T47D (cell line): Measurements from ENCODE around the gene USO1.
"Not testable (repeated sequence)": the region's sequence is repeated elsewhere in the genome, so short reads cannot be mapped to it uniquely, and the experiment has no call there.

Experiments used
- DNase-seq, 2 experiments: peaks; one replicate each; pipeline versions ENCODE4 v3.0.0 to v3.0.0-alpha.2; 2011 to 2012; ENCODE audit warnings: low read depth in 1 of 2, low spot score in 1 of 2
- JUND ChIP-seq: IDR thresholded peaks from 2 replicates; pipeline ENCODE4 v1.6.1; 2012; ENCODE audit warnings: low read depth
- in situ Hi-C: cut with HindIII; loops from 2 replicates; pipeline ENCODE4 v1.10.0; 2016; ENCODE audit warnings: low sequenced_read_pairs, low pct_unique_long_range_greater_than_20kb

The USO1 gene

GRCh38 chr4:75724066-75724866 lies at the start of gene USO1:
Gene USO1 (plus strand): TSS chr4:75724577. CDS start chr4:75724820, 243 bp downstream.
- in situ Hi-C loops = no loop called here
- peak; percentile 54 to 97 for DNase-seq
- TF ChIP-seq JUND = no peak

- no peak for TF ChIP-seq JUND
- no peak for DNase-seq
- in situ Hi-C loops = no loop called here
These were observed 49.3 kb upstream of the USO1 start for GRCh38 chr4:75675004-75675531.

- DNase-seq = no peak
- TF ChIP-seq JUND = no peak
- in situ Hi-C loops = no loop called here
These were observed 45.9 kb upstream of the USO1 start for GRCh38 chr4:75678473-75678872.

- in situ Hi-C loops = no loop called here
- no peak for DNase-seq
These were observed 45.4 kb upstream of the USO1 start for GRCh38 chr4:75678965-75679364.

GRCh38 chr4:75679876-75680575 lies 44.4 kb upstream of the USO1 start:
- TF ChIP-seq JUND = no peak
- in situ Hi-C loops = no loop called here
- no peak for DNase-seq

More at GRCh38 chr4:75678965-75679364, 45.4 kb upstream of the USO1 start:
- TF ChIP-seq JUND = no peak

- TF ChIP-seq JUND = no peak
- no peak for DNase-seq
- in situ Hi-C loops = no loop called here
These were observed 40.8 kb upstream of the USO1 start for GRCh38 chr4:75683482-75684155.

- no peak for TF ChIP-seq JUND
- in situ Hi-C loops = no loop called here
- no peak for DNase-seq
These were observed 38.7 kb upstream of the USO1 start for GRCh38 chr4:75685546-75686189.

GRCh38 chr4:75686346-75686745 lies 38.0 kb upstream of the USO1 start:
- in situ Hi-C loops = no loop called here
- TF ChIP-seq JUND = no peak

GRCh38 chr4:75687125-75687524 lies 37.3 kb upstream of the USO1 start:
- DNase-seq, in situ Hi-C loops: not testable (repeated sequence)

More at GRCh38 chr4:75686346-75686745, 38.0 kb upstream of the USO1 start:
- DNase-seq = no peak

GRCh38 chr4:75692066-75692465 lies 32.3 kb upstream of the USO1 start:
- DNase-seq, in situ Hi-C loops: not testable (repeated sequence)

- DNase-seq = no peak
- TF ChIP-seq JUND = no peak
- in situ Hi-C loops = no loop called here
These were observed 28.3 kb upstream of the USO1 start for GRCh38 chr4:75696071-75696470.

- DNase-seq = no peak
- no peak for TF ChIP-seq JUND
- in situ Hi-C loops = no loop called here
These were observed 27.8 kb upstream of the USO1 start for GRCh38 chr4:75696581-75696980.
